GM18517 (cell line): ENCODE results near the gene FAM200C.

Source experiments
- ATAC-seq: cut with Tn5 transposase; IDR thresholded peaks from one replicate; pipeline ENCODE4 v1.9.1; 2021; ENCODE audit warnings: mild to moderate bottlenecking, moderate library complexity; ENCODE audit not compliant: unreplicated experiment

The FAM200C gene

GRCh38 chr5:160419458-160420330, 19.8 kb upstream of the FAM200C start:
- ATAC-seq = peak; percentile 49

DNA sequence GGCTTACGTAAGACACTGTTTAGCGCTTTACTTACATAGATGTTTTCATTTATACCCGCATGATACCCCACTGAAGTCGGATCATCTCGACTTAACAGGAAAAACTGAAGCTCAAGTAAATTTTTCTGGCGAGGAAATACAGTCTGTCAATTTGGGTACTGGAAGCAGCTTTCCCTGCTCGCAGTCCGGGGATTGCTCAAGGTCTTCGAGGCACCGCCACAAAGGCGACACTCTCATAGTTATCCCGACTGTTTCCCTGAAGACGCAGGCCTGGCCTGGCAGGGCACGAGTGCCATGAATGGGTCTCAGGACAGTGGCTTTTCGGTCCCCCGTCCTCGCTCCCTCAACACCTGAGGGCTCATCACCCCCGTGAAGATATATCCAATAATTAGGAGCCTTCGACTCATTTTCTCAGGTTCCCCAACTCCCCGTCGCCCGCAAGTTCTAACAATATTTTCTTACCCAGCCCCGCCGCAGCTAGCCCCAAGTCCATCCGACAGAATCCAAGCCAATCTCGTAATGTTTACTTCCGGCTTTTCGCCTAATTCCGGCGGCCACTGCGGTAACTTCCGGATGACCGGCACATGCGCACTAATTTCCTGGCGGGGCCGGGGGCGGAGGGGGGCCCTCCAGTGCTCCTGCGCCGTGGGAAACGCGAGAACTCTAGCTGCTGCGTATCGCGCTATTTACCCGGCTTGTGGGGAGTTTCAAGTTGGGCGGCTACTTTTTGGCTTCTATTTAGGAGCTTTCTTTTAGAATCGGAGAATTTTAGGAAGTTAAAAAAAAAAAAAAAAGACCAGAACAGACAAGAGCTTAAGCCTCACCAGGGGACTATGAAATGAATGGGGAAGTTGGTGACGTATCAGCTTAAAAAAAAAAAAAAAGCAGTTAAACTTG, 19.0 kb upstream of the FAM200C start, which contains the start of gene SLU7:
Gene SLU7, minus strand, starts transcription at position 521 of the 897 bp plus-strand sequence. CDS start 3,787 bp downstream, outside the sequence.
- ATAC-seq = peak; percentile 54

DNA sequence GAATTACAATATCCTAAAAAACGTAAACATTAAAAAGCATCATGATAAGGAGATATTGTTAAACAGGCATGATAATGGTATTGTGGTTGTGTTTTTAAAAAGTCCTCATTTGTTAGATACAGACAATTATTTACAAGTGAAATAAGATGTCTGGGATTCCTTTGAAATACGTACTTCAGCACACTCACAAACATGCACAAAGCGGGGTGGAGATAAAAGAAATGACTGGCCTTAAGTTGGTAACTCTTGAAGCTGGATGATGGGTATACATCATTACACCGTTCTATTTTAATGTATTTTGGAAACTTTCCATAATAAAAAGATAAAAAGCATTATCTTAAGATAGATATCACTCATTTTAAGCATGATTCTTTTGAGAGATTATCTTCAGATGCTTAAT, 1.0 kb downstream of the FAM200C start:
- no peak for ATAC-seq

DNA sequence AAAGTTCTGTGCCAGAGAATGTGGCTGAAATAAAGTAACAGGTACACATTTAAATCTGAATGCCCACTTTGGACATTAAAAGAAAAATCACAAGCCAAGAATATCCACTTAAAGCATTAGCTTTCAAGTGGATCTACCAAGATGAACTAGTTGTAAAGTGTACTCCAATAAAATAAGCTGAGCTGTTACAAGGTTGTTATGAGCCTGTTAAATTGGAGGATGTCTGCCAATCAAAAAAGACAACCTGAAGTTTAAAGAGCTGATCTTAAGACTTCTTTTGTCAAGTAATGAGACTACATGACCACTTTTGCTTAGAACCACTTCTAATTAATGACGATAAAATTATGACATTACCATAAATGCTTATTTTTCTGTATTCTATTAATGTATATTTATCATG, 2.4 kb downstream of the FAM200C start:
- no peak for ATAC-seq

- no peak for ATAC-seq
These were observed 4.7 kb downstream of the FAM200C start for GRCh38 chr5:160395111-160395510.

GRCh38 chr5:160390787-160391696, 8.8 kb downstream of the FAM200C start:
- ATAC-seq = peak; percentile 49

GRCh38 chr5:160387445-160387844, 12.4 kb downstream of the FAM200C start:
- ATAC-seq = no peak

DNA sequence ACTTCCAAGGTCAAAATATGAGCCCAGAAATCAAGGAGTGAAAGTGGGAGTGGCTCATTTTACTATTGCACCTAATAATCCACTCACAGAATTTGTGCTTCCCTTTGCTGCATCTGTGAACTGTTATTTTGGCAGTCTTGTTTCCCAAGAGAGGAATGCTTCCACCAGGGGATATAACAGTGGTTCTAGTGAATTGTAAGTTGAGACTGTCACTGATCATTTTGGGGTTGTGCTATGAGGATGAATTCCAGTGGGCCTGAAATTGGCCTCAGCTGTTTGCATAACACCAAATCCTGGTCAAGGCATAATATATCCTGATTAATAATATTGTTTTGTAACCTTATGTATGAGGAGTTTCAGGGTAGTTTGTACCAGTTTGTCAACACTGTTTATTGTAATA, 14.4 kb downstream of the FAM200C start:
- ATAC-seq = no peak

GRCh38 chr5:160384681-160385080, 15.2 kb downstream of the FAM200C start:
- no peak for ATAC-seq

DNA sequence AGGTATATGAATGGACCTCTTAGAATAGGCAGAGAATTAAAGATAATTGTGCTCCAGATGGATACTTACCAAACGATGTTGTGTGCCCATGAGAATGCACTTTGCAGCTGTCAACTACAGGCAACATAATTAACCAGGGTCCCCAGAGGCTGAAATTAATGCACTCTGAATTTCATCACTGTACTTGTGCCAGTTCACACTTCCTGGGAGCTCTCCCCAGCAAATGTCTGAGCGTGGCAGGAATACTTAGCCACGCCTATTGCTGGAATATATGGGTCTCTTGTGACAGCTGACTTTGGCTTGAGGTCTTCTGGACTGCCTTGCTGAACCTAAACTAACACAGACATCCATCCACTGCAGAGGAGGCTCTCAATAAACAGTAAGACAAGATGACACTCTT, 17.5 kb downstream of the FAM200C start:
- no peak for ATAC-seq

GRCh38 chr5:160380041-160380440, 19.8 kb downstream of the FAM200C start:
- ATAC-seq = no peak

DNA sequence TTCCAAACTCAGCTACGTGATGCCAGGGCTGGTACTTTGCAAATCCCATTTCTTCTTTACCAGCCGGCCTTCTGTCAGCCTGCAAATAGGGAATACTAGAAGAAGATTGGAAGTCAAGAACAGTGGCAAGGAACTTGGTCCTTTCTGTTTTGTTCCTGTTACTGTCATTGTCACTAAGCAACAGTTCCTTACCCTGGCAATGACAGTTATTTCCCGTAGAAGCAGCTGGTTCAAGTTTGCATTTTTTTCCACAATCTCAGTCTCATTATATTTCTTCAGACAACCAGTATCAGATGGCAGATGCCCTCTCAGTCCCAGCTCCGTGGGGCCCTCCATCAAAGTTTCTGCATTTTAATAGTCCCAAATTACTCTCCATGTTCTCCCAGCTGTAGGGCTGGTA, 20.3 kb downstream of the FAM200C start:
- no peak for ATAC-seq

DNA sequence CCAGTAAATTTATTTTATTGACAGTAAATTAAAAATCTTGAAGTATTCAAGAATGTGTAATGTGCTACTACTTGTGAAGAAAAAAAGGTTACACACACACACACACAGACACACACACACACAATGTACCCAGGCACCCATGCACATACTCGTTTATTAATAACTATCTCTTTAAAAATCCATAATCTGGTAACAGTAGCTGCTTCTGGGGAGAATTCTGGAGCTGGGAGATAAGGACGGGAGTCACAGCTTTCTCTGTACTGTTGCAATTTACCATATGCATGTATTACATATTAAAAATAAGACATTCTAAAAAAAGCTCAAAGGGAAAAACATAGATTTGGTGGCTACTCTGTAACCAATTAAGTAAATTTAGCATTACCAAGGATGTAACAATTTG, 21.5 kb downstream of the FAM200C start:
- ATAC-seq = no peak

DNA sequence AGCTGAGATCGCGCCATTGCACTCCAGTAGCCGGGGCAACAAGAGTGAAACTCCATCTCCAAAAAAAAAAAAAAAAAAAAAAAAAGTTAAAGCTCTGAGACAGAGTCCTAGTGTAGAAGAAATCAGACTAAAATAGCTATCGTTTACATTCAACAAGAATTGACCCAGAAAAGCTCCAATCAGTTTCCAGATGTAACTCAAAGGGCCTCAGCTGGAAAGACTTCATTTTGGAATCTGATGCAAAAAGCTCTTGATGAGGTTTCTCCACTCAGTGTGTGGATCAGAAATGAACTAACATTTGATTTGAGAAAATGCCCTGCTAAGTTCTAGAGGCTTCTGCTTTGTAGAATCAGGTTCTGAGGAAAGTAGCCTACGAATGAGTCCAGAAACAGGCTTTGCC, 22.2 kb downstream of the FAM200C start:
- ATAC-seq = no peak

DNA sequence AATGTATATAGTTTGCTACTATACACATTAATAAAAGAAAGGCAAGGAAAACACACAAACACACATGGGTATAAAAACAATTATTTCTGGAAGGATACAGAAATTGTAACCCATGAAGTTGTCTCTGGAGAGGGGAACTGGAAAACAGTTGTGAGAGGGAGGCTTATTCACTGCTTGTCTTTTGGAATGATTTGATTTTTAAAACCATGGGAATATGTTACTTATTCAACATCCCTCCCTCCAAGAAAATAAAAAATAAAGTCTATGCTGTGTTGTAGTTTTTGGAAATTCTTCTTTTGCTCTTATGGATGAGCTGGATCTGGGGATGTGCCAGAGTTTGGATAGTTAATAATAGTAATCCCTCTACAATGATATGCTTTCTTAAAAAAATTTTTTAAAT, 23.4 kb downstream of the FAM200C start:
- no peak for ATAC-seq

GRCh38 chr5:160375701-160376100, 24.2 kb downstream of the FAM200C start:
- ATAC-seq = no peak

DNA sequence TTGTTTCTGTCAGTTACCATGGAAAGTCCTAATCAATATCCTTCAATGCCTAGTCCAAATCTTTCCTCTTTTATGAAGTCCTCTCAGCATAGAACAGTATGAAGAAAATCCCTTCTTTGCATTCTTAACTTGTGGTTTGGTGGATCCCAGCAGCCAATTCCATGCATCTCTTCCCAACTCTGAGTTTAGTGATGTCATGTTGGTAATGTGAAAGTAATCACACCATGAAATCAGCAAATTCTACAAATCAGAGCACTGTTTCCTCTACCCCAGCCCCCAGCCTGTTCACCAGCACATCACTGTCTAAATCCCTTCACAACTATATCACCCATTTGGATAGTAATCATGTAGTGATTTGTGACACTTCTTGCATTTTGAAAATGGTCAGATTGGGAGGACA, 24.7 kb downstream of the FAM200C start:
- ATAC-seq = no peak

- no peak for ATAC-seq
These were observed 28.6 kb downstream of the FAM200C start for GRCh38 chr5:160371294-160371693.

GRCh38 chr5:160370713-160371034, 29.2 kb downstream of the FAM200C start:
- ATAC-seq = no peak

DNA sequence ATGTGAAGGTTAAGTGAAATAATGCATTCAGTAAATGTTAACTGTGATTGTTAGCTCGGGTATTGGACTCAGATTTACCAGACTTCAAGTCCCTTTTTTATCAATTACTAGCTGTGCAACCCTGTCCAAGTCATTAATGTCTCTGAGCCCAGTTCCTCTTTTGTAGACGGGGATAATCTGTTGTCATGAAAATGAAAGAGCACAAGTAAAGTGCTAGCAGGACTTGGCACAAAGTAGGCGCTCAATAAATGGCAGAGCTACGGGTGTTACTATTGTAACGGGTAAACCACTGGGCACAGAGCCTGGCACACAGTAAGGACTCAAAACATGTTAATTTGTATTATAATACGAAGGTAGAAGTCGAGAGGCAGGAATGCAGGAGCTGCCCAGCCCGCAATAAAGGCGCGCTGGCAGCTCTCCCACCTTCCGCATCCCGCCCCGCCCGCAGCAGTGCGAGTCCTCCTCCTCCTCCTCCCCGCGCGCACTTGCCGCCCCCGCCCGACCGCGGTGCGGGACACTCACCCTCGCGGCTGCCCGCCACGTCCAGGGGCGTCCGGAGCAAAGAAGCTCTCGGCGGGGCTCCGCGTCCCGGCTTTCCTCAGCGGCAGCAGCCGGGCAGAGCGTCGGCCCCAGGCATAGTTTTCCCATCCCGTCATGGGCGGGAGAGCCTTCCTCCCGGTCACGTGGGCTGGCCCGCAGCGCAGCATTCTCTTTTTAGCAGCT, 29.7 kb downstream of the FAM200C start, which contains the start of gene C1QTNF2:
Gene C1QTNF2, minus strand, starts transcription at position 637 of the 723 bp plus-strand sequence. CDS start 15,615 bp downstream, outside the sequence.
- ATAC-seq = peak; percentile 48
